ENCODE data around the gene SAE1. TPM values are rescaled to one million over a fixed set of nuclear protein-coding genes. Genes with fewer than 3 reads are reported as not detected.

The SAE1 gene
- total and polyA plus RNA-seq, 10 of the 15 experiments (the other 5 are each of a cell fraction or from before 2014, with no cell fraction given): 62.0 to 246 (median 148) TPM

DNA sequence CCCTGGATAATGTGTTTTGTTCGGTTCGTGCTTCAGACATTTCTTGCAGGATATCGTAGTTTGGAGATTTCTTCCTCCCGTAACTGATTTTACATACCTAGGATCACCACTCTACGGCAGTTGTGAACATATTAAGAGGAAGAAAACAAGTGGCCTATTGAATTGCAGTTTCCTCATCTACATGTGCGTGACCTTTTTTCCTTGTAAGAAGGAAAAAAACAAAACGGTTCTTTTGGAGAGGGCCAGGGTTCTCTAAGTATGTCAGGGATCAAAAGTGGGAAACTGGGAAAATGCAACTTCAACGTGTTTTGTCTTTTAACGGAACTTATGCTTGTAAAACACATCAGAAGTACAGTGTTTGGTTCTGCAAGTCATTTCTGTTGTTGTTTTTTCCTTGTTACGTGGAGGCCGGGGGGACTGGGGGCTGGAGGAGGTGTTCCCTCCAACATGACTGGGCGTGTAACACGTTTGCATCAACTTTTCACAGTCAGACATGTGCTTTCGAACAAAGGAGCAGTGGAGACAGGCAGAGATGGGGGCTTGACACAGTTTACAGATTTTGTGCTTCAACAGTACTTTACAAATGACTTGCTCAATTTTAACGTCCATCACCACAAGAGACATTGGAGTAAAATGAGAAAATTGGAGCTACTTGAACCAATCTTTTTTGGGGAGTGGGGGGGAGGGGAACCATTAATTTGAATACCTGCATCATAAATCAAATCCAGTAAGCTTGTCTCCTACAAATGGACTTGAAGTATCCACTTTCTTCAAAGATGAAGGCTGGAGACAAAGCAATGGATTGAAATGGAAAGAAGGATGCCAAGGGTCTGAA is 20.9 kb upstream of the SAE1 start (continued):
- TF ChIP-seq, protein P1, sequence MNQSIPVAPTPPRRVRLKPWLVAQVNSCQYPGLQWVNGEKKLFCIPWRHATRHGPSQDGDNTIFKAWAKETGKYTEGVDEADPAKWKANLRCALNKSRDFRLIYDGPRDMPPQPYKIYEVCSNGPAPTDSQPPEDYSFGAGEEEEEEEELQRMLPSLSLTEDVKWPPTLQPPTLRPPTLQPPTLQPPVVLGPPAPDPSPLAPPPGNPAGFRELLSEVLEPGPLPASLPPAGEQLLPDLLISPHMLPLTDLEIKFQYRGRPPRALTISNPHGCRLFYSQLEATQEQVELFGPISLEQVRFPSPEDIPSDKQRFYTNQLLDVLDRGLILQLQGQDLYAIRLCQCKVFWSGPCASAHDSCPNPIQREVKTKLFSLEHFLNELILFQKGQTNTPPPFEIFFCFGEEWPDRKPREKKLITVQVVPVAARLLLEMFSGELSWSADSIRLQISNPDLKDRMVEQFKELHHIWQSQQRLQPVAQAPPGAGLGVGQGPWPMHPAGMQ (IDR thresholded peaks at IDR 0.05; ENCODE audit: borderline replicate concordance): no peak
- no peak for TF ChIP-seq SMARCA5 (IDR thresholded peaks at IDR 0.05)
- TF ChIP-seq, protein P2, sequence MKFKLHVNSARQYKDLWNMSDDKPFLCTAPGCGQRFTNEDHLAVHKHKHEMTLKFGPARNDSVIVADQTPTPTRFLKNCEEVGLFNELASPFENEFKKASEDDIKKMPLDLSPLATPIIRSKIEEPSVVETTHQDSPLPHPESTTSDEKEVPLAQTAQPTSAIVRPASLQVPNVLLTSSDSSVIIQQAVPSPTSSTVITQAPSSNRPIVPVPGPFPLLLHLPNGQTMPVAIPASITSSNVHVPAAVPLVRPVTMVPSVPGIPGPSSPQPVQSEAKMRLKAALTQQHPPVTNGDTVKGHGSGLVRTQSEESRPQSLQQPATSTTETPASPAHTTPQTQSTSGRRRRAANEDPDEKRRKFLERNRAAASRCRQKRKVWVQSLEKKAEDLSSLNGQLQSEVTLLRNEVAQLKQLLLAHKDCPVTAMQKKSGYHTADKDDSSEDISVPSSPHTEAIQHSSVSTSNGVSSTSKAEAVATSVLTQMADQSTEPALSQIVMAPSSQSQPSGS (IDR thresholded peaks at IDR 0.05; ENCODE audit: low read length): peak; percentile 17
- TF ChIP-seq SREBF1 (IDR thresholded peaks at IDR 0.05; ENCODE audit: low read length): no peak
- no peak for TF ChIP-seq KDM1A (IDR thresholded peaks at IDR 0.05; ENCODE audit: borderline replicate concordance)
- TF ChIP-seq ZNF217 (IDR thresholded peaks at IDR 0.05): no peak
- peak; percentile 83 for TF ChIP-seq POLR2A (IDR thresholded peaks at IDR 0.05; ENCODE audit: low read depth, low read length)
- TF ChIP-seq NKRF (conservative IDR thresholded peaks at IDR 0.05): 0 out of 2 replicates have a peak, but pooled peaks have one; percentile 33
- TF ChIP-seq, protein P3, sequence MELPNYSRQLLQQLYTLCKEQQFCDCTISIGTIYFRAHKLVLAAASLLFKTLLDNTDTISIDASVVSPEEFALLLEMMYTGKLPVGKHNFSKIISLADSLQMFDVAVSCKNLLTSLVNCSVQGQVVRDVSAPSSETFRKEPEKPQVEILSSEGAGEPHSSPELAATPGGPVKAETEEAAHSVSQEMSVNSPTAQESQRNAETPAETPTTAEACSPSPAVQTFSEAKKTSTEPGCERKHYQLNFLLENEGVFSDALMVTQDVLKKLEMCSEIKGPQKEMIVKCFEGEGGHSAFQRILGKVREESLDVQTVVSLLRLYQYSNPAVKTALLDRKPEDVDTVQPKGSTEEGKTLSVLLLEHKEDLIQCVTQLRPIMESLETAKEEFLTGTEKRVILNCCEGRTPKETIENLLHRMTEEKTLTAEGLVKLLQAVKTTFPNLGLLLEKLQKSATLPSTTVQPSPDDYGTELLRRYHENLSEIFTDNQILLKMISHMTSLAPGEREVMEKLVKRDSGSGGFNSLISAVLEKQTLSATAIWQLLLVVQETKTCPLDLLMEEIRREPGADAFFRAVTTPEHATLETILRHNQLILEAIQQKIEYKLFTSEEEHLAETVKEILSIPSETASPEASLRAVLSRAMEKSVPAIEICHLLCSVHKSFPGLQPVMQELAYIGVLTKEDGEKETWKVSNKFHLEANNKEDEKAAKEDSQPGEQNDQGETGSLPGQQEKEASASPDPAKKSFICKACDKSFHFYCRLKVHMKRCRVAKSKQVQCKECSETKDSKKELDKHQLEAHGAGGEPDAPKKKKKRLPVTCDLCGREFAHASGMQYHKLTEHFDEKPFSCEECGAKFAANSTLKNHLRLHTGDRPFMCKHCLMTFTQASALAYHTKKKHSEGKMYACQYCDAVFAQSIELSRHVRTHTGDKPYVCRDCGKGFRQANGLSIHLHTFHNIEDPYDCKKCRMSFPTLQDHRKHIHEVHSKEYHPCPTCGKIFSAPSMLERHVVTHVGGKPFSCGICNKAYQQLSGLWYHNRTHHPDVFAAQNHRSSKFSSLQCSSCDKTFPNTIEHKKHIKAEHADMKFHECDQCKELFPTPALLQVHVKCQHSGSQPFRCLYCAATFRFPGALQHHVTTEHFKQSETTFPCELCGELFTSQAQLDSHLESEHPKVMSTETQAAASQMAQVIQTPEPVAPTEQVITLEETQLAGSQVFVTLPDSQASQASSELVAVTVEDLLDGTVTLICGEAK (IDR thresholded peaks at IDR 0.05; ENCODE audit: borderline replicate concordance): no peak
- no peak for TF ChIP-seq ZNF622 (IDR thresholded peaks at IDR 0.05)
- no peak for TF ChIP-seq PBX3 (IDR thresholded peaks at IDR 0.05; ENCODE audit: insufficient replicate concordance, low read depth, low read length)
- no peak for TF ChIP-seq JUND (IDR thresholded peaks at IDR 0.05; ENCODE audit: low read depth, low read length)
- no peak for TF ChIP-seq MYB (IDR thresholded peaks at IDR 0.05; ENCODE audit: borderline replicate concordance, low read depth, low read length)
- no peak for TF ChIP-seq RB1 (IDR thresholded peaks at IDR 0.05; ENCODE audit: borderline replicate concordance)
- TF ChIP-seq KAT2A (conservative IDR thresholded peaks at IDR 0.05; ENCODE audit: control insufficient read depth, low read depth, low read length): no peak
- TF ChIP-seq CREB1 (IDR thresholded peaks at IDR 0.05; ENCODE audit: low read depth): peak; percentile 48; the same call in 1 of the 2 replicates
- TF ChIP-seq SUZ12 (IDR thresholded peaks at IDR 0.05; ENCODE audit: unreplicated experiment): no peak
- TF ChIP-seq HDAC2 (IDR thresholded peaks at IDR 0.05): no peak
- no peak for TF ChIP-seq CHD2 (IDR thresholded peaks at IDR 0.05; ENCODE audit: borderline replicate concordance, low read depth, low read length)

Measured in GM12878 (cell line).